Activated T-helper 1 cell treated with anti-CD3 and anti-CD28 coated beads, Interleukin-12 subunit alpha, Interleukin-12 subunit beta, Interleukin-2, Interleukin-4 antibody, amounts not matched to agents 30 ng/mL and 10 ng/mL and 1 ng/mL, durations not matched to agents 14 hours and 24 hours and 36 hours (primary cell): Measurements from ENCODE around the gene ADD3. TPM values are rescaled to one million over a fixed set of nuclear protein-coding genes. Genes with fewer than 3 reads are reported as not detected.

Source experiments
- DNase-seq: peaks from one replicate; pipeline ENCODE4 v3.0.0; 2021; ENCODE audit warnings: low spot score
- H3K27ac Mint-ChIP-seq: one replicate; pipeline ENCODE4 v1.8.0; 2021; ENCODE audit warnings: mild to moderate bottlenecking, mixed read lengths
- H3K27me3 Mint-ChIP-seq: one replicate; pipeline ENCODE4 v1.8.0; 2022; ENCODE audit warnings: mild to moderate bottlenecking, moderate library complexity, mixed read lengths; ENCODE audit not compliant: insufficient read depth
- H3K36me3 Mint-ChIP-seq: one replicate; pipeline ENCODE4 v1.8.0; 2021; ENCODE audit warnings: low read depth, mixed read lengths
- H3K4me1 Mint-ChIP-seq: one replicate; pipeline ENCODE4 v1.8.0; 2021; ENCODE audit warnings: low read depth, mixed read lengths
- H3K4me3 Mint-ChIP-seq: one replicate; pipeline ENCODE4 v1.8.0; 2021; ENCODE audit warnings: mild to moderate bottlenecking, moderate library complexity, mixed read lengths
- H3K9me3 Mint-ChIP-seq: one replicate; pipeline ENCODE4 v1.8.0; 2021; ENCODE audit warnings: mixed read lengths
- intact Hi-C: fragments of 100-400 bp; cut with micrococcal nuclease; formaldehyde crosslinking; loops from one replicate; pipeline ENCODE4 v1.15.1; 2024
- total RNA-seq: library from RNA; stranded (reverse); gene quantifications from 2 replicates; pipeline ENCODE4 v1.2.3, GENCODE V29; 2022

Gene ADD3
- total RNA-seq, 1 donor from 2014 or later, result 36.6 TPM

DNA sequence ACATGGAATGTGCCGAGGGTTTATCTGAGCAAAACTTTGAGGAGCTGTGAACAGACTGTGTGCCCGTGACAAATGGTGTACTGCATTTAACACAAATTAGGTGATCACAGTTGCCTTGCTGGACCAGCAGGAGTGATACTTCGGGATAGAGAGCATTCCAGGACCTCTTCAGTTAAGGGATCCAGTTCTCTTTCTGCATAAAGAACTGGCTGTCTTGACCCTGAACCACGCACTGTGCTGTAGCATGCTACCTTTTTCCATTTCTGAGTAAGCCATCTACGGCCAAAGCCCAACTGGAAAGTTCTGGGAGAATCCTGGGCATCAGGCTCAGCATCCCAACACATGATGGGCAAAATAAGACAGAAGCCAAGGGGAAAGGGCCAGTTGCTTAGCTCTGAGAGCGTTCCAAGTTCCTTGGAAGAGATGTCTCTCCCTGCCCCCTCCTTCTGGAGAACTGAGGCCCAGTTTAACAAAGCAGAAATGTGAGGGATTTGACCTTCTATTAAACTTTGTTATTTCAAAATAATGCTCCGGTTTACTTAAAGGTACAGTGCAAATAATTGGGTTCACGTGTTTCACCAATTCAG, 37.9 kb upstream of the ADD3 start:
- Mint-ChIP-seq H3K27me3 (peaks cover 24% of the 10 kb centered on the region), H3K9me3 (no peaks in the 10 kb centered on the region)

DNA sequence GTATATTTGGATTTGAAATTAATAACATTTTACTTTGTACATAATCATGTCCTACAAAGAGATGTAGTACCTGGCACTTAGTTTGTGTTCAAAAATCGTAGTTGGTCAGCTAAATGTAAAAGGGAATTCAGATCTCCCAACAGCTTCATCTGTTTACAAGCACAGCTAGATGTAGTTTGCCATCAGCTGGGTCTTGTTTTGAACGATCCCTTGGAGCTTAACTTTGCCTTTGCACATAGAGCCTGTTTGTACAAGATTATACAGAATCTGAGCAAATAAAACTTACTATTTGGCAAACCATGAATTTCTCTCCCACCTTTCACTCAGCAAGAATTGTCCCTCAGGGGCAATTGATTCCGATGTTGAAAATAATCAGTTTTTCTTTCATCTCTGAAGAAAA, 36.1 kb upstream of the ADD3 start:
- no peak for DNase-seq
- no peaks in the 10 kb centered on the region for H3K9me3 Mint-ChIP-seq
- H3K27ac Mint-ChIP-seq, result no peak overlapping the region
- no peaks in the 10 kb centered on the region for H3K4me1 Mint-ChIP-seq
- intact Hi-C loops, result loop anchor here (1.0 kb wide), 1 partner anchor 27 kb away; no protein-coding TSS in a partner anchor
- H3K27me3 Mint-ChIP-seq, result peaks cover 22% of the 10 kb centered on the region
- no peaks in the 10 kb centered on the region for H3K36me3 Mint-ChIP-seq
- H3K4me3 Mint-ChIP-seq, result no peak overlapping the region

More for the DNA sequence above, 37.9 kb upstream of the ADD3 start:
- Mint-ChIP-seq H3K4me1 (no peaks in the 10 kb centered on the region), H3K27ac (no peak overlapping the region), H3K36me3 (no peaks in the 10 kb centered on the region), H3K4me3 (no peak overlapping the region)
- no peak for DNase-seq
- intact Hi-C loops, result no loop called here

DNA sequence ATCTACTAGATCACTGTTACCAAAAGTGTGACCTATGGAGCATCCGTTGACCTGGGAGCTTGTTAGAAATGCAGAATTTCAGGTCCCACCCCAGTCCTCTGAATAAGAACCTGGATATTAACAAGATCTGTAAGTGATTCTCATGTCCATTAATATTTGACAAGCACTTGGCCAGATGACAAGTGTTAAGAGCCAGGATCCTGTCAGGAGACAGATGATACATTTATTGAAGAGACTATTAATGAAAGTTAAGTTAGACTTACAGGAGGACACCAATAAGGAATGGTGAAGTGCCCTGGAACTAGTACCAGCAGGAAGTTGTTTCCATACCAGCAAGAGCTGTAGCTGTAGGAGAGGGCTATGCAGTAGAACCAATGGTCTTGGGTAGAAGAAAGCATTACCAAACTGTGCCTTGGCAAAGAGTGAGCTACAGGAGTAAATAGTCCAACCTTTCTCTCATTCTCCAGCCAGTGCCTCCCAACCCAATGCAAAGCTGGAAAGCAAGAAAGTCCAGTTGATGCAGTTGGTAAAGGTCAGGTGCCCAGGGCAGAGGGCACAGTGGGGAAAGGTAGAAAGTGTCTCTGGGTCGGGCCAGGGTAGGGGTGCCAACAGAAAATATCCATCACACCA, 35.3 kb upstream of the ADD3 start:
- DNase-seq, result no peak
- H3K4me3 Mint-ChIP-seq, result no peak overlapping the region
- no peaks in the 10 kb centered on the region for H3K36me3 Mint-ChIP-seq
- H3K27me3 Mint-ChIP-seq, result peaks cover 22% of the 10 kb centered on the region
- H3K27ac Mint-ChIP-seq, result no peak overlapping the region
- H3K4me1 Mint-ChIP-seq, result no peaks in the 10 kb centered on the region
- intact Hi-C loops, result no loop called here
- no peaks in the 10 kb centered on the region for H3K9me3 Mint-ChIP-seq

DNA sequence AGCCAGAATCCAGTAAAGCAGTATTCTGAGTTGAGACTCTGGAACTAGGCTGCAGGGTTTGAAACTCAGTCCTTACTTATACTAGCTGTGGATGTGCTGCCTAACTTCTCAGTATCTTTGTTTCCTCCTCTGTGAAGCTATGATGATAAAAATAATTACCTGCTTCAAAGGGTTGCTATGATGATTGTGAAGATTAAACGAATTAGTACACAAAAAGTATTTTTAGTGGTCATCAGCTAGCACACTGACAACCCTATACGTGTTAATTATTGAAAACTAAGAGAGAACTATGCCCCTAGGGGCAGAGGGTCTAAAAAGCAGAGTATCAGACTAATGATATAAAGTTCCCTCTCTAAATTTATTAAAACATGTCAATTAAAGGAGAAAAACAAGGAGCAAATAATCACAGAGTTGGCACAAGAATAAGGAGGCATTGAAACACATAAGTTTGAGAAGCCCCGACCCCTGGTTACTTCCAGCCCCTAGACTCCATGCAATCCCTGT, 34.4 kb upstream of the ADD3 start:
- peaks cover 22% of the 10 kb centered on the region for H3K27me3 Mint-ChIP-seq
- H3K4me1 Mint-ChIP-seq, result peaks cover 4% of the 10 kb centered on the region
- no peaks in the 10 kb centered on the region for H3K36me3 Mint-ChIP-seq
- no peak for DNase-seq
- H3K27ac Mint-ChIP-seq, result no peak overlapping the region
- intact Hi-C loops, result no loop called here
- H3K9me3 Mint-ChIP-seq, result no peaks in the 10 kb centered on the region
- no peak overlapping the region for H3K4me3 Mint-ChIP-seq

DNA sequence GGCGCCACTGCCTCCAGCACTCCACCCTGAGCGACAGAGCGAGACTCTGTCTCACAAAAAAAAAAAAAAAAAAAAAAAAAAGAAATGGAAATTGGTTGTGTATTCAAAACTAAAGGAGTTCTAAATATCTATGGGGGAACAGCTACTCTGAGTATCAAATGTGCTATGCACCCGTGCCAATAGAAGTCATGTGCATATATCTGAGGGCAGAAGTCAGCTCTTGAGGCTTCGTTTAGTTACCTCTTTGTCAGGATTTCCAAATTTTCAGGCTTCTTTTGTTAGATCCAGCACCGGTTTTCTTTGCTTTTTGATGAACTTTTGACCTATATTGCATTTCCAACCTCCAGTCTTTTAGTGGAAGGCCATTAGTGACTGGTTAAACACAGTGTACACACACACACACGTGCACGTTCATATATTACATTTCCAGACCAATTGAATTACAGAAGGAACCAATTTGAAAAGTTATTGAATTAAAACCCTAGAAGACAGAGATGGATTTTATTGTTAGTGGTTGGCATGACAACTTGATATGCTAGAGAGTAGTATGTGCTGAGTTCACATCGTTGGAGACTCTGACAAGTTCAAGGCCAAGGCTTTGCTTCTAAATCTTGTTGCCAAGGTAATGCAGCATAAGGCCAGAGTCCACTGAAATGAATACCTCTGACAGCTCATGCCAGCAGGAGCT, 33.1 kb upstream of the ADD3 start:
- no peak for DNase-seq
- H3K4me3 Mint-ChIP-seq, result no peak overlapping the region
- intact Hi-C loops, result no loop called here
- no peaks in the 10 kb centered on the region for H3K9me3 Mint-ChIP-seq
- H3K27ac Mint-ChIP-seq, result no peak overlapping the region
- H3K27me3 Mint-ChIP-seq, result peaks cover 14% of the 10 kb centered on the region
- peaks cover 8% of the 10 kb centered on the region for H3K4me1 Mint-ChIP-seq
- H3K36me3 Mint-ChIP-seq, result no peaks in the 10 kb centered on the region

DNA sequence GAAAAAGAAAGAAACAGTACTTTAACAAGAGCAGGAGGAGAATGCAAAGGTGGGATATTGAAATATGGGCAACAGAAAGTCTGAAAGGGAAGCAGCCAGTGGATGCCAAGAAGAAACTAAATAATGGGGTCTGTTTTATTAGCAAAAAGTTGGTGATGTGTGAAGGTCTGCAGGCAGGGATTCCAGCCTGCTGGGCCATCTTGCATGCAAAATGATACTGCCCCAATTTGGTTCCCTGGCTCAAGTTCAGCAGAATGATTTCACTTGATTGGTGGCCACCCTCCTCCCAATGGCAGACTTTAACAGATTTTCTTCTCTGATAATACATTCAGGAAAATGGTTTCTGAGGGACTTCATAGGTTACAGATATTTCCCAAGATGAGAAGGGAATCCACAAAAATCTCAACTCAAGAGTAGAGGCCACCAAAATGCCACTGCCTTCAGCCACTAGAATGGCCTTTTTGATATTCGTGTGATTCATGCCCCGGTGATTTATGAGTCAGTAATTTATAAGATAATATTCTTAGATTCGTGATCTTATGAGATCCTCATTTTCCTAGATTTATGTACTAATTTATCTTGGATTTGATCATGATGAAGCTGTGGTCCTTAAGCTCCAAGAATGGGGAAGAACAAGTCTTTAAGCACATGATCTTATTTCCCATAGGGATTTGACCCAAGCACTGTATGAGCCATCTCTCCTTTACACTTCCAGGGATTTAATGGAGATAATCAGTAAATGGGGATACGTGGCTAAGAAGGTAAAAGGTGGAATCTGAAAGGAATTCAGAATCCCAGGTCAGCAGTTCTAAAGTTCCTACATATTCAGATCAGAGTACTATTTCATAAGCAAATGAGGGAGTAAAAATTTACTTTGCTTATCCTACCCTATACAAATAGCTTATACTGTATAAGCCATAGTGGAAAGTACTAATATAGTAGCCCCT, 32.3 kb upstream of the ADD3 start:
- no peaks in the 10 kb centered on the region for H3K36me3 Mint-ChIP-seq
- no peak for DNase-seq
- H3K4me3 Mint-ChIP-seq, result no peak overlapping the region
- H3K4me1 Mint-ChIP-seq, result peaks cover 8% of the 10 kb centered on the region
- intact Hi-C loops, result no loop called here
- H3K27me3 Mint-ChIP-seq, result peaks cover 13% of the 10 kb centered on the region
- H3K9me3 Mint-ChIP-seq, result no peaks in the 10 kb centered on the region
- H3K27ac Mint-ChIP-seq, result no peak overlapping the region

DNA sequence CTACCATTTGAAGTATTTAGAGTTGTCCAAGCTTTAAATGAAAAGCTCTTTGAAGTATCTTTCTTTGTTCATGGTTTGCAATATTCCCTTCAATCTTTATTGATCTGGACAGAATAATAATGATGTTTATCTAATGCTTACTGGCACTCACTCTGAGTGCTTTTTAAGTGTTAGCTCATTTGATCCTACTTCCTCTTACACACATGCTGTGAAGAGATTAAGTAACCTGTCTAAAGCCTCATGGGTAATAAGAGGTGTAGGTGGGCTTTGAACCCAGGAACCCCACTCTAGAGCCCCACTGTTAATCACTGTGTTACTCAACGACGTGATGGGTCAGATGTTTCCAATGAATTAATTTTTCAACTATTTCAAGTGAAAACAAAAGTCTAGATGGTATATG, 31.1 kb upstream of the ADD3 start:
- no peaks in the 10 kb centered on the region for H3K36me3 Mint-ChIP-seq
- no peaks in the 10 kb centered on the region for H3K9me3 Mint-ChIP-seq
- no peak overlapping the region for H3K27ac Mint-ChIP-seq
- DNase-seq, result no peak
- H3K4me1 Mint-ChIP-seq, result peaks cover 8% of the 10 kb centered on the region
- no peak overlapping the region for H3K4me3 Mint-ChIP-seq
- intact Hi-C loops, result no loop called here
- peaks cover 13% of the 10 kb centered on the region for H3K27me3 Mint-ChIP-seq

DNA sequence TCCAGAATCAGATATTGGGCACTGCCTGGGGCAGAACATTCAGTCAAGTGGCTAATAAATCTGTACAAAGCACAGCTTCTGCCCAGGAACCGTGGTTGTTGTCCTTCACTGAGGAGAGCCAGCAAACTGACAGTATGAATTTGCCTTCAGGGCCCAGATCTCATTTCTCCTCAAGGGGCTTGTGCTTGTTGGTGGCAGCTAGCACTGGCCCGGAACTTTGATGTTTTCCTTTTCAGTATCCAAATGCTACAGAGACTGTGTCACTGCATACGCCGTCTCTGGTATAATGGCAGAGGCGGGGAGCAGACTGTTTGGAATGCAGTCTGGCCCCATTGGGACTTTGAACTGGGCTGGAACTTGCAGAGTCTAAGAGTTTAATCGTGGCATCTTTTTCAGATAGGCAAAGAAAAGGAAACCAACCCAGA, 30.4 kb upstream of the ADD3 start:
- H3K4me3 Mint-ChIP-seq, result no peak overlapping the region
- no peaks in the 10 kb centered on the region for H3K9me3 Mint-ChIP-seq
- H3K4me1 Mint-ChIP-seq, result peaks cover 8% of the 10 kb centered on the region
- peaks cover 10% of the 10 kb centered on the region for H3K27me3 Mint-ChIP-seq
- H3K36me3 Mint-ChIP-seq, result no peaks in the 10 kb centered on the region
- intact Hi-C loops, result no loop called here
- DNase-seq, result no peak
- H3K27ac Mint-ChIP-seq, result no peak overlapping the region

DNA sequence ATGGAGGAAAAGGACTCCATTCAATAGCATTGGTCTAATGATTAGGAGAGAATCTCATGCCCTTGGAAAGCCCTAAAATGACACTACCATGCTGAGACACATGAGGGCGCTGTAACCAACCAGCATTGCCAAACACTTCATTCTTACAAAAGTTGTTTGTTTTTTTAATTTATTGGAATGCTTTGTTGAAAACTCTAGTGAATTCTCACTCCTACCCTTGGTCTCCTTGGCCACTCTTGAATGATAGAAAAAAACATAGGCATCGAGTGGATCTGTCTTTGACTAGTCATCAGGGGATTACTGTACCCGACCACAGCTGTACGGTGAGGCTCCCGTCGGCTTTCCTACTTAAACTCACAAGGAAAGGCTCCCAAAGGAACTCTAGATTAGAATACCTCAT, 29.3 kb upstream of the ADD3 start:
- intact Hi-C loops, result loop anchor here (1.0 to 2.0 kb wide), 4 partner anchors 29 to 301 kb away; partner anchors contain the start of gene ADD3
- H3K27ac Mint-ChIP-seq, result no peak overlapping the region
- peaks cover 8% of the 10 kb centered on the region for H3K4me1 Mint-ChIP-seq
- peak; percentile 26 for DNase-seq
- H3K9me3 Mint-ChIP-seq, result no peaks in the 10 kb centered on the region
- H3K27me3 Mint-ChIP-seq, result peaks cover 7% of the 10 kb centered on the region
- no peak overlapping the region for H3K4me3 Mint-ChIP-seq
- H3K36me3 Mint-ChIP-seq, result no peaks in the 10 kb centered on the region

DNA sequence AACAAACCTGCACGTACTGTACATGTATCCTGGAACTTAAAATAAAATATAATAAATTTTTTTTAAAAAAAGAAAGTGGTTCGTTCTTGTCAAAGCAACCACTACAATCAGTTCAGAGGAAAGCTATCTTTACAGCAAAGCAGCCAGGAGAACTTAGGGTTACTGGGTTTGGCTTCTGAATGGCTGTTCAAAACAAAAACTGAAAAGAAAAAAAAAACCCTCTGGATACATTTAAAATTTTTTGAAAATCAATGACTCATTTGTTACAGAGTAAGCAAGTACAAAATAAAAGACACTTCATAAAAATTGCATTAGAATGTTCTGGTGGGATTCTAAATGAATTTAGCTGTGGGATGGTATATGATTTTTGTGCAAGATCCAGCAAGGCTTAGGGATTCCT, 28.6 kb upstream of the ADD3 start:
- H3K9me3 Mint-ChIP-seq, result no peaks in the 10 kb centered on the region
- H3K27me3 Mint-ChIP-seq, result peaks cover 9% of the 10 kb centered on the region
- no peak overlapping the region for H3K27ac Mint-ChIP-seq
- intact Hi-C loops, result loop anchor here (2.0 kb wide), 1 partner anchor 158 kb away; no protein-coding TSS in a partner anchor
- H3K36me3 Mint-ChIP-seq, result no peaks in the 10 kb centered on the region
- no peak overlapping the region for H3K4me3 Mint-ChIP-seq
- peaks cover 8% of the 10 kb centered on the region for H3K4me1 Mint-ChIP-seq
- no peak for DNase-seq

DNA sequence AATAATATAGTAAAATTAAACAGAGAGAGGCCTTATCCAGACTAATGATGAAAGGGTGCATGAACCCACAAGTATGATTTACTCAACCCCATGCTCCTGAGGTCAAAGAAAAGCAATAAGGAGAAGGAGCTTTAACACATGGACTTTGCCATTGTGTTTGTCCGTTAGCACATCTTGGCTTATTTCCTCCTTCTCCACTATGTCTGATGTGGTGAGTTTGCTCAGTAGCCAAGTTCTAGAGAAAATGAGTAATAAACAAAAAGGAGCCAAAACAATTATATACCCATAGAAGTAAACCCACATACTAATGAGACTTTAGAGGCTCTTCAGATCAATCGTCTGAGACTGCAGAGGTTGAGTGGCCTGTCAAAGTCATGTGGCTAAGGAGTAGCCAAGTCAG, 26.1 kb upstream of the ADD3 start:
- H3K9me3 Mint-ChIP-seq, result peaks cover 11% of the 10 kb centered on the region
- DNase-seq, result no peak
- H3K4me1 Mint-ChIP-seq, result peaks cover 8% of the 10 kb centered on the region
- no peaks in the 10 kb centered on the region for H3K36me3 Mint-ChIP-seq
- no peak overlapping the region for H3K27ac Mint-ChIP-seq
- no peak overlapping the region for H3K4me3 Mint-ChIP-seq
- peaks cover 10% of the 10 kb centered on the region for H3K27me3 Mint-ChIP-seq
- intact Hi-C loops, result no loop called here

DNA sequence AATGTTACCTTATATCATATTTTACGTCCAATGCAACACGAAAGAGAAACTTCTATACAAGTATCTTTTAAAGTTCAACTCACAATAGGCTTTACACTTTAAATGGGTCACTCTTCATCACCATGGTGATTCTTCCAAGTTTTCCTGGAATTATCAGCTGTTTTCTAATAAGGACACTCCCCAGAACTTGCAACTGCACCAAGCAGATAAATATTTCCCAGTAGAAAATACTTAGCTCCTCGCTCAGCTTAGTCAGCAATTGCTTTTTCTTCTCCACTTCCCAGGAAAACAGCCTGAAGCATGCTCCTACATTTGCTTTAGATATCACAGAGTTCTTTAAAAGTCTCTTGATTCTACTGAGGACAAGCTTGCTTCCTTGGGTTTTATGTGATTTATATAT, 25.7 kb upstream of the ADD3 start:
- H3K27me3 Mint-ChIP-seq, result peaks cover 10% of the 10 kb centered on the region
- H3K9me3 Mint-ChIP-seq, result peaks cover 11% of the 10 kb centered on the region
- peaks cover 8% of the 10 kb centered on the region for H3K4me1 Mint-ChIP-seq
- no peak overlapping the region for H3K27ac Mint-ChIP-seq
- H3K4me3 Mint-ChIP-seq, result no peak overlapping the region
- DNase-seq, result no peak
- H3K36me3 Mint-ChIP-seq, result no peaks in the 10 kb centered on the region
- intact Hi-C loops, result no loop called here
